Measurements from ENCODE around the gene RTL1.

Gene RTL1

GRCh38 chr14:100892496-100893227 lies 10.9 kb downstream of the RTL1 start:
- no peaks in the 10 kb centered on the region for H3K4me1 ChIP-seq (ENCODE audit: low read length)
- no peak overlapping the region for H3K4me2 ChIP-seq (ENCODE audit: low read depth, low read length)
- H3K9me3 ChIP-seq (replicated peaks; ENCODE audit: insufficient read depth, low read length): no peaks in the 10 kb centered on the region
- H3K27me3 ChIP-seq (replicated peaks; ENCODE audit: insufficient read depth, low read length): peaks cover 41% of the 10 kb centered on the region
- no peaks in the 10 kb centered on the region for H4K20me1 ChIP-seq (ENCODE audit: insufficient read depth, low read length)
- DNase-seq: no peak
- no peaks in the 10 kb centered on the region for H3K9me2 ChIP-seq (replicated peaks; ENCODE audit: insufficient read depth, low read length)
- H2AFZ ChIP-seq (ENCODE audit: low read length): no peak overlapping the region
- no peak overlapping the region for H3K4me3 ChIP-seq (ENCODE audit: low read length)
- H3K79me2 ChIP-seq (ENCODE audit: low read length): no peaks in the 10 kb centered on the region
- H3K36me3 ChIP-seq (replicated peaks; ENCODE audit: insufficient read depth, low read length): no peaks in the 10 kb centered on the region
- H3F3A ChIP-seq (ENCODE audit: insufficient read depth, low read length): no peaks in the 10 kb centered on the region
- TF ChIP-seq EZH2phosphoT487 (IDR thresholded peaks at IDR 0.05; ENCODE audit: low read length): no peak
- TF ChIP-seq EZH2 (optimal IDR thresholded peaks at IDR 0.05; ENCODE audit: low read depth, low read length): no peak
- no peak for TF ChIP-seq CTCF (IDR thresholded peaks at IDR 0.05; ENCODE audit: low read length)
- no peak overlapping the region for H3K9ac ChIP-seq (ENCODE audit: low read length)
- no peak overlapping the region for H3K27ac ChIP-seq (ENCODE audit: low read length)

- Histone ChIP-seq H3K27ac (ENCODE audit: low read length) (no peak overlapping the region), H3F3A (ENCODE audit: insufficient read depth, low read length) (no peaks in the 10 kb centered on the region), H3K4me1 (ENCODE audit: low read length) (no peaks in the 10 kb centered on the region), H3K4me3 (ENCODE audit: low read length) (no peak overlapping the region), H3K36me3 (replicated peaks; ENCODE audit: insufficient read depth, low read length) (no peaks in the 10 kb centered on the region), H3K9ac (ENCODE audit: low read length) (no peak overlapping the region), H3K79me2 (ENCODE audit: low read length) (no peaks in the 10 kb centered on the region), H3K9me2 (replicated peaks; ENCODE audit: insufficient read depth, low read length) (no peaks in the 10 kb centered on the region), H4K20me1 (ENCODE audit: insufficient read depth, low read length) (no peaks in the 10 kb centered on the region), H3K4me2 (ENCODE audit: low read depth, low read length) (no peak overlapping the region), H3K9me3 (replicated peaks; ENCODE audit: insufficient read depth, low read length) (no peaks in the 10 kb centered on the region), H3K27me3 (replicated peaks; ENCODE audit: insufficient read depth, low read length) (peaks cover 43% of the 10 kb centered on the region), H2AFZ (ENCODE audit: low read length) (no peak overlapping the region)
- no peak for TF ChIP-seq CTCF (IDR thresholded peaks at IDR 0.05; ENCODE audit: low read length)
- TF ChIP-seq EZH2 (optimal IDR thresholded peaks at IDR 0.05; ENCODE audit: low read depth, low read length): no peak
- TF ChIP-seq EZH2phosphoT487 (IDR thresholded peaks at IDR 0.05; ENCODE audit: low read length): no peak
- no peak for DNase-seq
Measured at GRCh38 chr14:100891501-100892445, 11.7 kb downstream of the RTL1 start.

- H3K9me3 ChIP-seq (replicated peaks; ENCODE audit: insufficient read depth, low read length): no peaks in the 10 kb centered on the region
- H3K27me3 ChIP-seq (replicated peaks; ENCODE audit: insufficient read depth, low read length): peaks cover 41% of the 10 kb centered on the region
- no peak overlapping the region for H3K4me3 ChIP-seq (ENCODE audit: low read length)
- no peaks in the 10 kb centered on the region for H3K36me3 ChIP-seq (replicated peaks; ENCODE audit: insufficient read depth, low read length)
- no peaks in the 10 kb centered on the region for H3F3A ChIP-seq (ENCODE audit: insufficient read depth, low read length)
- TF ChIP-seq EZH2phosphoT487 (IDR thresholded peaks at IDR 0.05; ENCODE audit: low read length): no peak
- no peak for TF ChIP-seq EZH2 (optimal IDR thresholded peaks at IDR 0.05; ENCODE audit: low read depth, low read length)
- TF ChIP-seq CTCF (IDR thresholded peaks at IDR 0.05; ENCODE audit: low read length): no peak
- no peaks in the 10 kb centered on the region for H3K9me2 ChIP-seq (replicated peaks; ENCODE audit: insufficient read depth, low read length)
- no peaks in the 10 kb centered on the region for H3K4me1 ChIP-seq (ENCODE audit: low read length)
- H3K4me2 ChIP-seq (ENCODE audit: low read depth, low read length): no peak overlapping the region
- no peak overlapping the region for H2AFZ ChIP-seq (ENCODE audit: low read length)
- no peak overlapping the region for H3K9ac ChIP-seq (ENCODE audit: low read length)
- H3K27ac ChIP-seq (ENCODE audit: low read length): no peak overlapping the region
- H3K79me2 ChIP-seq (ENCODE audit: low read length): no peaks in the 10 kb centered on the region
- H4K20me1 ChIP-seq (ENCODE audit: insufficient read depth, low read length): no peaks in the 10 kb centered on the region
- DNase-seq: no peak
Measured at GRCh38 chr14:100891051-100891450, 12.5 kb downstream of the RTL1 start.
